Thyroid gland (tissue), 4 donors: ENCODE results near the gene SLCO4A1. TPM values are rescaled to one million over a fixed set of nuclear protein-coding genes. Genes with fewer than 3 reads are reported as not detected.

Experiments
- DNase-seq, 2 donors: peaks; one replicate each; pipeline ENCODE4 v3.0.0-alpha.2; 2019
- H3K27ac ChIP-seq, 3 donors: fragments of 200-600 bp; sonication (generic); 1 replicate in 2 of 3; 2 replicates in 1 of 3; pipeline ENCODE4 v1.5.1; 2016 to 2019; ENCODE audit warnings: mild to moderate bottlenecking in 1 of 3, moderate library complexity in 1 of 3
- H3K27me3 ChIP-seq: fragments of 200-600 bp; sonication (generic); one replicate; pipeline ENCODE4 v1.5.1; 2019
- H3K36me3 ChIP-seq, 2 donors: fragments of 200-600 bp; sonication (generic); one replicate each; pipeline ENCODE4 v1.5.1; 2016 to 2019
- H3K4me1 ChIP-seq, 2 donors: fragments of 200-600 bp; sonication (generic); one replicate each; pipeline ENCODE4 v1.5.1; 2017 to 2019
- H3K4me3 ChIP-seq, 3 donors: fragments of 200-600 bp; sonication (generic); replicated peaks in 1 of 3; 1 replicate in 2 of 3; 2 replicates in 1 of 3; pipeline ENCODE4 v1.5.1; 2016; ENCODE audit warnings: mild to moderate bottlenecking in 1 of 3
- H3K9me3 ChIP-seq: fragments of 200-600 bp; sonication (generic); one replicate; pipeline ENCODE4 v1.5.1; 2017
- POLR2A ChIP-seq, 2 donors: fragments of 450-650 bp; IDR thresholded peaks; one replicate each; pipeline ENCODE4 v1.6.1; 2017; ENCODE audit warnings: antibody characterized with exemption in 2 of 2, mild to moderate bottlenecking in 2 of 2, moderate library complexity in 1 of 2
- WGBS, 2 donors: methylation state at CpG; one replicate each; pipeline ENCODE4 v1.1.5; 2017; 5-methylcytosine and 5-hydroxymethylcytosine counted together
- intact Hi-C: fragments of 100-400 bp; cut with DNase I; formaldehyde crosslinking; loops from one replicate; pipeline ENCODE4 v1.15.1; 2023
- total RNA-seq, 4 donors: library from RNA; depleted of rRNA; stranded (reverse); fragments of >200 nt; gene quantifications; one replicate each; pipeline ENCODE4 v1.2.3, GENCODE V29; 2016
- TF ChIP-seq, protein P1 (sequence below), 6 experiments: fragments of 200-600 bp in 3 of 6; fragments of 450-650 bp in 3 of 6; sonication (generic) in 3 of 6; IDR thresholded peaks; one replicate each; pipeline ENCODE4 v1.5.1; 2016 to 2019; ENCODE audit warnings: antibody characterized with exemption in 6 of 6, mild to moderate bottlenecking in 2 of 6, inconsistent platforms in 1 of 6, moderate library complexity in 1 of 6

The SLCO4A1 gene
- total RNA-seq, 4 donors from 2014 or later = 5.3 to 18.3 (median 6.7) TPM

DNA sequence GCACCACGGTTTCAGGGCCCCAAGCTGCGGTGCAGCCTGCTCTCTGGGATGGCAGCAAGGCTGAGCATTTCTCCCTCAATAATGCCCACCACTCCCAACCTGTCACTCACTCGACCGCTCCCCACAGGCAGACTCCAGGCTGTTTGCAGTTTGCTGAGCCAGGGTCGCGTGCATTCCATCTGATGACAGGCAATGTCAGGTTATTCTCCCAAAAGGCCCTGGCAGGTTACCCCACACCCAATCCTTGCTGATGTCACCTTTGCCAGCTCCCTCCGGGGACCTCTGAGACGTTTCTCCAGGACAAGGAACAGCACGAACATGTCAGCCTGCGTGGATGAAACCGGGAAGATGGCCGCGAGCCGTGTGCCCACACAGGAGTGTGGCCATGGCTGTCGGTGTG is 7.1 kb upstream of the SLCO4A1 start:
- Histone ChIP-seq H3K36me3 (no peaks in the 10 kb centered on the region), H3K4me3 (no peak overlapping the region), H3K9me3 (no peaks in the 10 kb centered on the region), H3K27ac (no peak overlapping the region), H3K4me1 (no peaks in the 10 kb centered on the region), H3K27me3 (no peaks in the 10 kb centered on the region)
- TF ChIP-seq POLR2A (IDR thresholded peaks at IDR 0.05) = no peak
- TF ChIP-seq, protein P1, sequence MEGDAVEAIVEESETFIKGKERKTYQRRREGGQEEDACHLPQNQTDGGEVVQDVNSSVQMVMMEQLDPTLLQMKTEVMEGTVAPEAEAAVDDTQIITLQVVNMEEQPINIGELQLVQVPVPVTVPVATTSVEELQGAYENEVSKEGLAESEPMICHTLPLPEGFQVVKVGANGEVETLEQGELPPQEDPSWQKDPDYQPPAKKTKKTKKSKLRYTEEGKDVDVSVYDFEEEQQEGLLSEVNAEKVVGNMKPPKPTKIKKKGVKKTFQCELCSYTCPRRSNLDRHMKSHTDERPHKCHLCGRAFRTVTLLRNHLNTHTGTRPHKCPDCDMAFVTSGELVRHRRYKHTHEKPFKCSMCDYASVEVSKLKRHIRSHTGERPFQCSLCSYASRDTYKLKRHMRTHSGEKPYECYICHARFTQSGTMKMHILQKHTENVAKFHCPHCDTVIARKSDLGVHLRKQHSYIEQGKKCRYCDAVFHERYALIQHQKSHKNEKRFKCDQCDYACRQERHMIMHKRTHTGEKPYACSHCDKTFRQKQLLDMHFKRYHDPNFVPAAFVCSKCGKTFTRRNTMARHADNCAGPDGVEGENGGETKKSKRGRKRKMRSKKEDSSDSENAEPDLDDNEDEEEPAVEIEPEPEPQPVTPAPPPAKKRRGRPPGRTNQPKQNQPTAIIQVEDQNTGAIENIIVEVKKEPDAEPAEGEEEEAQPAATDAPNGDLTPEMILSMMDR (IDR thresholded peaks at IDR 0.05) = no peak
- intact Hi-C loops = no loop called here
- no peak for DNase-seq
- 81 to 85% methylated on average over 15 of the region's 15 CpGs for WGBS, 2 donors

DNA sequence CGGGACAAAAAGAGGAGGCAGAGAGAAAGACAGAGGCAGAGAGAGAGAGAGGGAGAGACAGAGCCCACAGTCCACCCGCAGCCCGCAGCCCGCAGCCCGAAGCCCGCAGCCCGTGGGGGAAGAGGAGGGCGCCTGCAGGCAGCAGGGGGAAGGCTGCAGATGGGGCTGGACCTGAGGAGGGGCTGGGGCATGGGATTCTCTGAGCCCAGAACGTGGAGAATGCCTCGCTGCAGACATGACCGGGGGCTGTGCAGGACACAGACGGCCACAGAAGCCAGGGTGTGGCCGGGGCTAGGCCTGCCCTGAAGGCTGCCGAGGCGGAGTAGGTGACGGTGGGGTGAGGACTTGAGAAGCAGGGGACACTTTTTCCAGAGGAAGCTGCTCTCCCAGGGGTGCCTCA is 6.5 kb upstream of the SLCO4A1 start:
- H3K9me3 ChIP-seq = no peaks in the 10 kb centered on the region
- intact Hi-C loops = no loop called here
- H3K4me3 ChIP-seq = no peak overlapping the region
- no peaks in the 10 kb centered on the region for H3K27me3 ChIP-seq
- TF ChIP-seq, protein P1 (IDR thresholded peaks at IDR 0.05) = no peak
- no peak for TF ChIP-seq POLR2A (IDR thresholded peaks at IDR 0.05)
- no peaks in the 10 kb centered on the region for H3K36me3 ChIP-seq
- H3K27ac ChIP-seq = no peak overlapping the region
- no peak for DNase-seq
- no peaks in the 10 kb centered on the region for H3K4me1 ChIP-seq
- 62 to 68% methylated on average over 16 of the region's 16 CpGs for WGBS, 2 donors

DNA sequence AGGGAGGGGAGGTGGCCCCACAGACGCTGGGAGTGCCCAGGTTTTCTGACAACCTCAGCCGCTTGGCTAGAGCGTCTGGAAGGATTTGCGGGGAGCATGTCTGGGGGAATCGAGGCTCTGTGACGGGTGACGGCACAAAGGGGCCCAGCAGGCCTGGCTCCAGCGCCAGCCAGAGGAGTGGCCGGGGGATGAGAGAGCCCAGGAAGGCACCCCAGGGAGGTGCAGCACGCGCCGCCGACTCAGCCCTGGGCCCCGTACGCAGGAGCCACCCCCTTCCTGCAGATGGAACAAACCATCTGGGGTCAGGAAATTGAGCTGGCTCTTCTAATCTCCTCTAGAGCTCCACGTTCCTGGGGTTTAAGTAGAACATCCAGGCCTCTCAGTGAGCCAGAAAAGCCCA is 5.9 kb upstream of the SLCO4A1 start:
- H3K9me3 ChIP-seq = no peaks in the 10 kb centered on the region
- H3K27me3 ChIP-seq = no peaks in the 10 kb centered on the region

DNA sequence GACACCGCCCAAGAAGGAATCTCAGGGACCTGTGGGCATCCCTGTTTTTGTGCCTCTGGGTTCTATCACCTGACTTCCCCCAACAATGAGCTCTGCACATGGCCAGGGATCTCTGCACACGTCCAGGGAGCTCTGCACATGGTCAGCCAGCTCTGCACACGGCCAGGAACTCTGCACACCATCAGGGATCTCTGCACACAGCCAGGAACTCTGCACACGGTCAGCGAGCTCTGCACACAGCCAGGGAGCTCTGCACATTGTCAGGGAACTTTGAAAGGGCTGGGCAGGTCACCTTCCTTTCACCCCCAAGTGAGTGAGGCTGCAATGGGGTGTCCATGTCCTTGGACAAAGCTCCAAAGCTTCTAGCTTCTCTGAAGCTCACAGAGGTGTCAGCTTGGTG is 5.2 kb upstream of the SLCO4A1 start:
- DNase-seq = no peak
- H3K4me3 ChIP-seq = no peak overlapping the region
- H3K27ac ChIP-seq = no peak overlapping the region
- H3K36me3 ChIP-seq = no peaks in the 10 kb centered on the region
- no peaks in the 10 kb centered on the region for H3K9me3 ChIP-seq
- 70 to 71% methylated on average over 3 to 5 of the region's 5 CpGs for WGBS, 2 donors
- H3K27me3 ChIP-seq = peaks cover 5% of the 10 kb centered on the region
- TF ChIP-seq POLR2A (IDR thresholded peaks at IDR 0.05) = no peak
- TF ChIP-seq, protein P1 (IDR thresholded peaks at IDR 0.05) = no peak
- H3K4me1 ChIP-seq = peaks cover 4 to 8% of the 10 kb centered on the region in 2 donors
- intact Hi-C loops = no loop called here

More for the DNA sequence above, 5.9 kb upstream of the SLCO4A1 start:
- H3K27ac ChIP-seq = no peak overlapping the region
- DNase-seq = no peak
- no peak for TF ChIP-seq POLR2A (IDR thresholded peaks at IDR 0.05)
- TF ChIP-seq, protein P1 (IDR thresholded peaks at IDR 0.05) = no peak
- H3K36me3 ChIP-seq = no peaks in the 10 kb centered on the region
- intact Hi-C loops = no loop called here
- H3K4me3 ChIP-seq = no peak overlapping the region
- peaks cover 0 to 2% of the 10 kb centered on the region in 2 donors for H3K4me1 ChIP-seq
- 42 to 45% methylated on average over 13 of the region's 16 CpGs for WGBS, 2 donors

DNA sequence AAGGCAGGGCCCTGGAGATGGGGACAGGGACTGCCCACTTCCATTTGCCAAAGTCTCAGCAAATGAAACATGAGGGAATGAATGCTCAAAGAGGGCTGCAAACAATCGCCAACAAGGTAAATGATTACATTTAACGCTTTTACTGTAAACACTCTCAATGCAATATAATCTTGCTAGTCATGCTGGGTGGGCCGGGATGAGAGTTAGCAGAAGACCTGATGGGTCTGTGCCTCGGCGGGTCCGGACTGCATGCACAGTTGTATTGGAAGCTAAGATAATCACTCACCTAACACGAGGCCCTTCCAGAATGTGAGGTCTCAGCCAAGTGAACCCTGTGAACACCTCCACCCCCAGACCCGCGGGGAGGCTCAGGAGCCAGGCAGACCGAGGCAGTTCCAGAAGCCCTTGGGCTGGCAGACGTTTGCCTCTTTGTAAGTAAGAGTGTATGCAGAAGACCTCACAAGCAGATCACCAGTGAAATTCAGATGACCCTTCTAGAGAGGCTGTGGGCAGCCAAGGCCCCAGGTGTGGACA is 4.7 kb upstream of the SLCO4A1 start:
- H3K36me3 ChIP-seq = no peaks in the 10 kb centered on the region
- peaks cover 6% of the 10 kb centered on the region for H3K27me3 ChIP-seq
- H3K4me1 ChIP-seq = peaks cover 9 to 10% of the 10 kb centered on the region in 2 donors
- no peak overlapping the region for H3K27ac ChIP-seq
- intact Hi-C loops = no loop called here
- no peaks in the 10 kb centered on the region for H3K9me3 ChIP-seq
- no peak for TF ChIP-seq POLR2A (IDR thresholded peaks at IDR 0.05)
- TF ChIP-seq, protein P1 (IDR thresholded peaks at IDR 0.05) = no peak
- 79 to 80% methylated on average over 9 to 11 of the region's 11 CpGs for WGBS, 2 donors
- no peak overlapping the region for H3K4me3 ChIP-seq
- no peak for DNase-seq
